Panc1 (cell line): ENCODE data around the gene SMAP2.

ENCODE experiments used
- CTCF ChIP-seq: fragments of 450-650 bp; IDR thresholded peaks from 2 replicates; pipeline ENCODE4 v1.5.1; 2017; ENCODE audit warnings: mild to moderate bottlenecking
- TCF7L2 ChIP-seq: IDR thresholded peaks from 2 replicates; pipeline ENCODE4 v1.6.1; 2011; ENCODE audit warnings: mild to moderate bottlenecking, low read depth, low read length, inconsistent platforms

DNA sequence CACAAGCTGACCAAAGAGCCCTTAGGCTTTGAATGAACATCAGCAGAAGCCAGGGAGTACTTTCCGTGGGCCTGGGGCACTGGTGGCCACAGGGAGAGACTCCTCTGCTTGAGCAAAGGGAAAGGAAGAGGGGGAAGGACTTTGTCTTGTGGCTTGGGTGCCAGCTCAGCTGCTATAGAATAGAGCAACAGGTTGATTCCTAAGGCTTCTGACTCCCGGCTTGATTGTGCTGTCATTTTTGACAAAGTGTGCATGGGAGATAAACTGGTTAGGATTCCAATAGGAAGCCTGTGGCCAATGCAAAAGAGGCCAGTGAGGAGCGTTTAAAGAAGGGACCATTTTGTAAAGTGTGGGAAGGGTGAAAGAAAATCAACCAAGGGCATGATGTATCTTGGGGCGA lies 11.9 kb upstream of the SMAP2 start:
- TF ChIP-seq CTCF = no peak
- no peak for TF ChIP-seq TCF7L2
